Measurements from ENCODE around the gene TDRKH. TPM values are rescaled to one million over a fixed set of nuclear protein-coding genes. Genes with fewer than 3 reads are reported as not detected.

Gene TDRKH
- total and polyA plus RNA-seq, 4 donors: 1.5 to 6.7 (median 3.8) TPM

DNA sequence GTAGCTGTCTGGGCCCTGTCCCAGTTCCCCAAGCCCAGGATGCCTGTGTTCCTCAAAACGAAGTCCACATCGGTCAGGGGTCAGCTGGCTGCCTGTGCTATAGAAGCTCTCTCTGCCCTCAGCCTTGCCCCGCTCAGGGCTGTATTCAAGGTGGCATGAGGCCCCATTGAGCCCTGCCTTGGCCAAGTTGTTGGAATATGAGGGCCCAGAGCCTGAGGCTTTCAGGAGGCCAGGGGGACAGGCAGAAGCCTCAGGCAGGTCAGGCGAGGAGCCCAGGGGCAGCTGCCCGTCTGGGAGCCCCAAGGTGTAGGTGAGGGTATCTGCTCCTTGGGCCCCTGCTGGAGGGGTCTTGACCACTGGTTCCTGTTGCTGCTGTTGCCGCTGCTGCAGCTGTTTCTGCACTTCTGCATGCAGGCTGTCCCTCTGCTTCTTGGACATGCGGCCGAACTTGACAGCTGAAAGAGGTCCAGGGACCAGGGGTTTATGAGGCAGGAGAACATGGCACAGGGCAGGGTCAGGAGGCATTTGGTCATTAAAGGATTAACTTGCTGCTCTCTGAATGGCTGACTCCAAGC, 24.8 kb upstream of the TDRKH start:
- TF ChIP-seq YY1 (IDR thresholded peaks at IDR 0.05) (no peak), JUND (IDR thresholded peaks at IDR 0.05) (no peak), RAD21 (IDR thresholded peaks at IDR 0.05) (no peak), TAF1 (conservative IDR thresholded peaks at IDR 0.05) (no peak), EGR1 (IDR thresholded peaks at IDR 0.05; ENCODE audit: low read depth in 2 of 2) (no peak), GABPA (IDR thresholded peaks at IDR 0.05 in 1 of 2, conservative IDR thresholded peaks at IDR 0.05 in 1 of 2) (no peak), NR2F2 (IDR thresholded peaks at IDR 0.05) (no peak), RXRA (IDR thresholded peaks at IDR 0.05) (no peak)
- TF ChIP-seq, protein P1, sequence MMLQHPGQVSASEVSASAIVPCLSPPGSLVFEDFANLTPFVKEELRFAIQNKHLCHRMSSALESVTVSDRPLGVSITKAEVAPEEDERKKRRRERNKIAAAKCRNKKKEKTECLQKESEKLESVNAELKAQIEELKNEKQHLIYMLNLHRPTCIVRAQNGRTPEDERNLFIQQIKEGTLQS (IDR thresholded peaks at IDR 0.05): no peak
- TF ChIP-seq, protein P2, sequence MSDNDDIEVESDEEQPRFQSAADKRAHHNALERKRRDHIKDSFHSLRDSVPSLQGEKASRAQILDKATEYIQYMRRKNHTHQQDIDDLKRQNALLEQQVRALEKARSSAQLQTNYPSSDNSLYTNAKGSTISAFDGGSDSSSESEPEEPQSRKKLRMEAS (IDR thresholded peaks at IDR 0.05): no peak
- TF ChIP-seq, protein P3, sequence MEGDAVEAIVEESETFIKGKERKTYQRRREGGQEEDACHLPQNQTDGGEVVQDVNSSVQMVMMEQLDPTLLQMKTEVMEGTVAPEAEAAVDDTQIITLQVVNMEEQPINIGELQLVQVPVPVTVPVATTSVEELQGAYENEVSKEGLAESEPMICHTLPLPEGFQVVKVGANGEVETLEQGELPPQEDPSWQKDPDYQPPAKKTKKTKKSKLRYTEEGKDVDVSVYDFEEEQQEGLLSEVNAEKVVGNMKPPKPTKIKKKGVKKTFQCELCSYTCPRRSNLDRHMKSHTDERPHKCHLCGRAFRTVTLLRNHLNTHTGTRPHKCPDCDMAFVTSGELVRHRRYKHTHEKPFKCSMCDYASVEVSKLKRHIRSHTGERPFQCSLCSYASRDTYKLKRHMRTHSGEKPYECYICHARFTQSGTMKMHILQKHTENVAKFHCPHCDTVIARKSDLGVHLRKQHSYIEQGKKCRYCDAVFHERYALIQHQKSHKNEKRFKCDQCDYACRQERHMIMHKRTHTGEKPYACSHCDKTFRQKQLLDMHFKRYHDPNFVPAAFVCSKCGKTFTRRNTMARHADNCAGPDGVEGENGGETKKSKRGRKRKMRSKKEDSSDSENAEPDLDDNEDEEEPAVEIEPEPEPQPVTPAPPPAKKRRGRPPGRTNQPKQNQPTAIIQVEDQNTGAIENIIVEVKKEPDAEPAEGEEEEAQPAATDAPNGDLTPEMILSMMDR (IDR thresholded peaks at IDR 0.05; ENCODE audit: low read depth, low read length, missing input control): no peak
- TF ChIP-seq, protein P4, sequence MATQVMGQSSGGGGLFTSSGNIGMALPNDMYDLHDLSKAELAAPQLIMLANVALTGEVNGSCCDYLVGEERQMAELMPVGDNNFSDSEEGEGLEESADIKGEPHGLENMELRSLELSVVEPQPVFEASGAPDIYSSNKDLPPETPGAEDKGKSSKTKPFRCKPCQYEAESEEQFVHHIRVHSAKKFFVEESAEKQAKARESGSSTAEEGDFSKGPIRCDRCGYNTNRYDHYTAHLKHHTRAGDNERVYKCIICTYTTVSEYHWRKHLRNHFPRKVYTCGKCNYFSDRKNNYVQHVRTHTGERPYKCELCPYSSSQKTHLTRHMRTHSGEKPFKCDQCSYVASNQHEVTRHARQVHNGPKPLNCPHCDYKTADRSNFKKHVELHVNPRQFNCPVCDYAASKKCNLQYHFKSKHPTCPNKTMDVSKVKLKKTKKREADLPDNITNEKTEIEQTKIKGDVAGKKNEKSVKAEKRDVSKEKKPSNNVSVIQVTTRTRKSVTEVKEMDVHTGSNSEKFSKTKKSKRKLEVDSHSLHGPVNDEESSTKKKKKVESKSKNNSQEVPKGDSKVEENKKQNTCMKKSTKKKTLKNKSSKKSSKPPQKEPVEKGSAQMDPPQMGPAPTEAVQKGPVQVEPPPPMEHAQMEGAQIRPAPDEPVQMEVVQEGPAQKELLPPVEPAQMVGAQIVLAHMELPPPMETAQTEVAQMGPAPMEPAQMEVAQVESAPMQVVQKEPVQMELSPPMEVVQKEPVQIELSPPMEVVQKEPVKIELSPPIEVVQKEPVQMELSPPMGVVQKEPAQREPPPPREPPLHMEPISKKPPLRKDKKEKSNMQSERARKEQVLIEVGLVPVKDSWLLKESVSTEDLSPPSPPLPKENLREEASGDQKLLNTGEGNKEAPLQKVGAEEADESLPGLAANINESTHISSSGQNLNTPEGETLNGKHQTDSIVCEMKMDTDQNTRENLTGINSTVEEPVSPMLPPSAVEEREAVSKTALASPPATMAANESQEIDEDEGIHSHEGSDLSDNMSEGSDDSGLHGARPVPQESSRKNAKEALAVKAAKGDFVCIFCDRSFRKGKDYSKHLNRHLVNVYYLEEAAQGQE (IDR thresholded peaks at IDR 0.05): no peak
- Histone ChIP-seq H3K27me3 (ENCODE audit: control insufficient read depth in 4 of 4, insufficient read depth in 4 of 4, low read length in 3 of 4) (no peaks in the 10 kb centered on the region), H3K9me3 (ENCODE audit: control insufficient read depth in 4 of 4, low read length in 3 of 4) (no peaks in the 10 kb centered on the region), H3K9ac (ENCODE audit: low read depth in 1 of 2, low read length in 2 of 2) (no peak overlapping the region), H3K4me3 (ENCODE audit: low read depth in 1 of 3, low read length in 3 of 3) (no peak overlapping the region), H3K4me1 (ENCODE audit: control insufficient read depth in 4 of 4, insufficient read depth in 4 of 4, low read length in 3 of 4) (peaks cover 8 to 32% (median 18%) of the 10 kb centered on the region in 4 donors), H3K27ac (ENCODE audit: low read depth in 1 of 2, low read length in 2 of 2) (no peak overlapping the region), H3K36me3 (ENCODE audit: control insufficient read depth in 4 of 4, insufficient read depth in 3 of 4, low read depth in 1 of 4, low read length in 3 of 4) (peaks cover 1 to 60% (median 45%) of the 10 kb centered on the region in 4 donors)
- DNase-seq (ENCODE audit: low spot score): no peak
- WGBS: 87% methylated on average over 8 of the region's 8 CpGs

DNA sequence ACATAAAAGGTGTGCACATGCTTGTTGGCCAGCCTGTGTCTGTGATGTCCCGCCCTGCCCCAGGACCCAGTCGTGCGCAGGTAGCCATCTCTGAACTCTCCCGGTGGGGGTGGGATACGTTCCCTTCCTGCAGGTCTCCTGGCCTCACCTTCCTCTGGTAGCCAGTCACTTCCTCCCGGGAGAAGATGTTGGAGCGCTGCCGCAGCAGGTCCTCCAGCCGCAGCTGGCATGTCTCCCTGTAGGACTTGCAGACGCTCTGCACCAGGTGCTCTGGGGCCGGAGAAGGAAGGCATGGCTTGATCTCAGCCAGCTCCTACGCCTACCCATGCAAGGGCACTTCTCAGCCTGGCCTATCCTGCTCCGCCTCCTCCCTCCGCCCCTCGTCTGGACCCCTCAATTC, 24.1 kb upstream of the TDRKH start:
- WGBS: 92% methylated on average over 15 of the region's 15 CpGs
- no peak for DNase-seq (ENCODE audit: low spot score)
- no peaks in the 10 kb centered on the region for H3K9me3 ChIP-seq (ENCODE audit: control insufficient read depth in 4 of 4, low read length in 3 of 4)
- H3K27ac ChIP-seq (ENCODE audit: low read depth in 1 of 2, low read length in 2 of 2): no peak overlapping the region
- H3K36me3 ChIP-seq (ENCODE audit: control insufficient read depth in 4 of 4, insufficient read depth in 3 of 4, low read depth in 1 of 4, low read length in 3 of 4): peaks cover 1 to 65% (median 49%) of the 10 kb centered on the region in 4 donors
- no peaks in the 10 kb centered on the region for H3K27me3 ChIP-seq (ENCODE audit: control insufficient read depth in 4 of 4, insufficient read depth in 4 of 4, low read length in 3 of 4)
- H3K4me1 ChIP-seq (ENCODE audit: control insufficient read depth in 4 of 4, insufficient read depth in 4 of 4, low read length in 3 of 4): peaks cover 2 to 26% (median 12%) of the 10 kb centered on the region in 4 donors
- no peak overlapping the region for H3K4me3 ChIP-seq (ENCODE audit: low read depth in 1 of 3, low read length in 3 of 3)
- no peak overlapping the region for H3K9ac ChIP-seq (ENCODE audit: low read depth in 1 of 2, low read length in 2 of 2)
- TF ChIP-seq, protein P5, sequence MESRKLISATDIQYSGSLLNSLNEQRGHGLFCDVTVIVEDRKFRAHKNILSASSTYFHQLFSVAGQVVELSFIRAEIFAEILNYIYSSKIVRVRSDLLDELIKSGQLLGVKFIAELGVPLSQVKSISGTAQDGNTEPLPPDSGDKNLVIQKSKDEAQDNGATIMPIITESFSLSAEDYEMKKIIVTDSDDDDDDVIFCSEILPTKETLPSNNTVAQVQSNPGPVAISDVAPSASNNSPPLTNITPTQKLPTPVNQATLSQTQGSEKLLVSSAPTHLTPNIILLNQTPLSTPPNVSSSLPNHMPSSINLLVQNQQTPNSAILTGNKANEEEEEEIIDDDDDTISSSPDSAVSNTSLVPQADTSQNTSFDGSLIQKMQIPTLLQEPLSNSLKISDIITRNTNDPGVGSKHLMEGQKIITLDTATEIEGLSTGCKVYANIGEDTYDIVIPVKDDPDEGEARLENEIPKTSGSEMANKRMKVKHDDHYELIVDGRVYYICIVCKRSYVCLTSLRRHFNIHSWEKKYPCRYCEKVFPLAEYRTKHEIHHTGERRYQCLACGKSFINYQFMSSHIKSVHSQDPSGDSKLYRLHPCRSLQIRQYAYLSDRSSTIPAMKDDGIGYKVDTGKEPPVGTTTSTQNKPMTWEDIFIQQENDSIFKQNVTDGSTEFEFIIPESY (IDR thresholded peaks at IDR 0.05): no peak
- TF ChIP-seq, protein P2 (IDR thresholded peaks at IDR 0.05): no peak
- TF ChIP-seq TAF1 (conservative IDR thresholded peaks at IDR 0.05): no peak
- TF ChIP-seq, protein P1 (IDR thresholded peaks at IDR 0.05): no peak
- no peak for TF ChIP-seq YY1 (IDR thresholded peaks at IDR 0.05)
- no peak for TF ChIP-seq EGR1 (IDR thresholded peaks at IDR 0.05; ENCODE audit: low read depth in 2 of 2)
- TF ChIP-seq FOXA1 (IDR thresholded peaks at IDR 0.05): no peak
- no peak for TF ChIP-seq HNF4G (IDR thresholded peaks at IDR 0.05)
- no peak for TF ChIP-seq NR2F2 (IDR thresholded peaks at IDR 0.05)
- TF ChIP-seq, protein P4 (IDR thresholded peaks at IDR 0.05): no peak
- no peak for TF ChIP-seq RXRA (IDR thresholded peaks at IDR 0.05)
- TF ChIP-seq JUND (IDR thresholded peaks at IDR 0.05): no peak
- TF ChIP-seq, protein P3 (IDR thresholded peaks at IDR 0.05; ENCODE audit: low read depth, low read length, missing input control): no peak
